GM12801 (cell line): ENCODE results near the gene SORCS1.

Experiments
- TF ChIP-seq, protein P1 (sequence below): IDR thresholded peaks from one replicate; pipeline ENCODE4 v1.5.1; 2011; ENCODE audit warnings: control low read depth; ENCODE audit not compliant: insufficient read length; ENCODE audit errors: extremely low read depth

The SORCS1 gene

DNA sequence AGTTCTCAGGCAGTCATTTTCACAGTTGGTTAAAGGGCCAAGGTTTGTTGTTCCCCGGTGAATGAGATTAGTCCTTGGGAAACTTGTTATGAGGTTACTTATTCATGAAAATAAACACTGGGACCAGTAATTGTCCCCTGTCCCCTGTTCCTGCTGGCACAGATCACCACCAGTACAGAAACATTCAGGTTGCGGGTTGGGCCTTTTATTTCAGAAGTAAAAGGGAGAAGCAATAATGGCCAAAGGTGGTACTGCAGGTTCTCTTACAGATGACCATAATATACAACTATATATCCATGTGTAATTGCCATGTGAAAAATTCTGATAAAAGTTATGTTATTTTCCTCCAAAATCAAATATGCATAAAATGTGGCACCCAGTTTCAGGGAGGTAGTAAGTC lies 442.0 kb downstream of the SORCS1 start:
- TF ChIP-seq, protein P1, sequence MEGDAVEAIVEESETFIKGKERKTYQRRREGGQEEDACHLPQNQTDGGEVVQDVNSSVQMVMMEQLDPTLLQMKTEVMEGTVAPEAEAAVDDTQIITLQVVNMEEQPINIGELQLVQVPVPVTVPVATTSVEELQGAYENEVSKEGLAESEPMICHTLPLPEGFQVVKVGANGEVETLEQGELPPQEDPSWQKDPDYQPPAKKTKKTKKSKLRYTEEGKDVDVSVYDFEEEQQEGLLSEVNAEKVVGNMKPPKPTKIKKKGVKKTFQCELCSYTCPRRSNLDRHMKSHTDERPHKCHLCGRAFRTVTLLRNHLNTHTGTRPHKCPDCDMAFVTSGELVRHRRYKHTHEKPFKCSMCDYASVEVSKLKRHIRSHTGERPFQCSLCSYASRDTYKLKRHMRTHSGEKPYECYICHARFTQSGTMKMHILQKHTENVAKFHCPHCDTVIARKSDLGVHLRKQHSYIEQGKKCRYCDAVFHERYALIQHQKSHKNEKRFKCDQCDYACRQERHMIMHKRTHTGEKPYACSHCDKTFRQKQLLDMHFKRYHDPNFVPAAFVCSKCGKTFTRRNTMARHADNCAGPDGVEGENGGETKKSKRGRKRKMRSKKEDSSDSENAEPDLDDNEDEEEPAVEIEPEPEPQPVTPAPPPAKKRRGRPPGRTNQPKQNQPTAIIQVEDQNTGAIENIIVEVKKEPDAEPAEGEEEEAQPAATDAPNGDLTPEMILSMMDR = no peak

DNA sequence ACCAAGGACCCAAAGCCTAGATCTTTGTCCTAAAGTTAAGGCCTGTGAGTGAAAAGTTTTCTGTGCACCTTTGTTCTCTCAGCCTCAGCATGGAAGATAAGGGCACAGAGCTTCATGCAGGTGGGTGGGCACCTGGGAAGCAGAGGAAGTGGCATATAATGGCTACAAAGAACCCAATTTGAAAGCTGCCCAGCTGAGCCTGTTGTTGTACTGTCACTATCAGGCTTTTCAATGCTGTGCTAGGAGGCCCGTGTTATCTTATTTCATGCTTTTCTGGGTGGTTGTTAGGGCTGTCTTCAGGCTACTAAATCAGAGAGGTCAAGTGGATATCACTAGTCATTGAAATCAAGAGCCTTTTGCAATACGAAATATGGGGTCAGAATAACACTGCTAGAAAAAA lies 443.8 kb downstream of the SORCS1 start:
- TF ChIP-seq, protein P1 = no peak

DNA sequence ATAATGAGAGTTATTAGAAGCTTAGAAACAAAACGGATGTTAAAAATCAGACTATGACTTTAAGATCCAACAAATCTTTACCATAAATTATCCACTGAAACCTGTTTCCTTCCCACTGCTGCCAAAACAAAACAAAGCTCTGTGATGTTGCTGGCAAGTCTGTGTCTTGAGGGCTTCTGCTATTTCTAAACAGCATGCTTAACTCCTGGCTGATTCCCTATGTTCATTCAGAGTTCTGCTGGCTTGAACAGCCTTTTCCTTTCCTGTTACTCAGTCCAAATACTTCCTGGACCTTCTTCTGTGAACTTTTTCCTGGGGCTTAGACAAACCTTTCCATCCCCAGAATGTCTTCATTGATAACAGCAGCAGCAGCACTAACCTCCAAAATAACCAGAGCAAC lies 448.1 kb downstream of the SORCS1 start:
- TF ChIP-seq, protein P1 = no peak

DNA sequence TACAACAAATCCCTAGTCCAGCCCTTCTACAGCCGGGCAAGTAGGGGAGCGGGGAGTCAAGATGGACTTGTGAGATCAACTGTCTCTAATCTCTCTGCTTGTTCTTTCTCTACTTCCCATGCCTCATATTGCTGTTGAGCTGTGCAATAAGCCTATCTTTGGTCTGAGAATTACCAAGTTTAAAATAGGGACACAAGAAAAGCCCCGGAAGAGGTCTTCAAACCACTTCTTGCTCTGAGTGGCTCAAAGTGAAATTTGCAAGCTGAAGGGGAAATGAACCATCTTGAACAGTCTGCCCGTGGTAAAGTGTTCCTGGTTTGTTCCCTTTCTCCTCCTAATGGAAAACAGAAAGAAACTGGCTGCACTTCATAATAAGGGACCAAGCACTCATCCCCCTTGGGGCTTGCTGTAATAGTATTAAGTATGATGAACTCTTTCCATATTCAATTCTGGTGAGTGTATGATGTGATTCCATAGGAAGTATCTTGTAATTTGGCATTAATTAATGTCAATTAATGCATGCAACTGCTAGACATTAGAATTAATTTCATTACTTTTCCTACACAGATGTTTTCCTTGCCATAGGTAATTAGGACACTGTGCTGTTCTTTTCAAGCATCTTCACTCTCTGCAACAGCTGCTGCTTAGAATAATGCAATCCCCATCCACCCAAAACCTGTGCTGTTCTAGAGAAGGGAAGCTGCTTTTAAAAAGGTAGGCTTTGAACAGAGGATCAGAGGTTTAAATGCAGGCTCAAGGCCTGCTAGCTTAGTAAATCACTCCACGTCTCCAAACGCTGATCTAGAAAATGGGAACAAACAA lies 449.6 kb downstream of the SORCS1 start:
- TF ChIP-seq, protein P1 = no peak

DNA sequence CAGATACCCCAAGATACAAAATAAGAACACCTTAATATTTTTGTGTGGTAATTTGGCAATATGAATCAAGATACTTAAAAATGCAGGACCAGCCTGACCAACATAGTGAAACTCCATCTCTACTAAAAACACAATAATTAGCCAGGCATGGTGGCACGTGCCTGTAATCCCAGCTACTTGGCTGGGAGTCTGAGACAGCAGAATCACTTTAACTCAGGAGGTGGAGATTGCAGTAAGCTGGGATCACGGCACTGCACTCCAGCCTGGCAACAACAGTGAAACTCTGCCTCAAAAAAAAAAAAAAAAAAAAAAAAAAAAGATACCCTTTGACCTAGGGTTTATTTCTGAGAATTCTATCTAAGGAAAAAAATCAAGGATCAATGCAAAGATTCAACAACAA lies 450.7 kb downstream of the SORCS1 start:
- TF ChIP-seq, protein P1 = no peak

DNA sequence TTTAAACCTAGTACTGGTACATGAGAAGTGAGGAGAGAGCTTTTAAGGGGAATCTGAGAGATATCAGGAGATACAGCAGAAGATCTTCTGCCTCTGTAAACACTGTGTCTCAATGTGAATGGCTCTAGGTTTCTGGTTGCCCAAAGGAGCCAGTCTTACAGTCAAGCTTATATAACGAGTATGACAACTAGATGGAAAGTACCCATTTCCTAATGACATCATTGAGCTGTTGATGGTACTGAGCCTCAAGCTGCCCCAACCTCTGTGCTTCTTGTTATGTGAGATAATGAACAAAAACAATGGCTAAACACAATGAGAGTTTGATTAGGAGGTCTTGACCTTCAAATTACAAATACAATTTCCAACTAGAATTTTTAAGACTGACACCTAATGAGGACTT lies 451.5 kb downstream of the SORCS1 start:
- TF ChIP-seq, protein P1 = no peak

DNA sequence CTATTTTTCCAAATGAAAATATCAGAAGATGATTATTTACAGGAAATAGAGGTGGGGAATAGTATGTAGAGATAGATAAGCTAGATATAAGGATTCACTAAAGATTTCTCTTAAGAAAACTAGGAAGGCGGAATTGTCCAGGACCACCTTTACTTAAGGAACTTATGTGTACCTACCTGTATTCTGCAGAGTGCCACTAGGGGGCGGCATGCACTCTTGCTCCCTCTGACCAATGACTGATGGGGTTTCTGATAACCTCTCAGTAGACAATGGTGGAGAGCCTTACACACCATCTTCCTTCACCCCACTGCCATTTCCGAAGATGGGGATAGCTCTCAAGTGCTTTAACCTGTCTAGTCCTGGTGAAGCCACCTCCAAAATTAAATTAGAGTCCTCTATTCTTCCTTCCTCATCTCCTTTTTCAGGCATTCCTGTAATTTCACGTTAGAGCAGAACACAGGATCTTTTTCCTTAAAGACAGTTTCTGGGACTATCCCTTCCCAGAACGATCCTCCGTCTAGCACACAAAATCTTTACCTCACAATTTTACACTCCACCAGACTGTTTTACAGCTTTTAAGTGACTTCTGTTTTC lies 453.1 kb downstream of the SORCS1 start:
- TF ChIP-seq, protein P1 = no peak
